CD4-positive, alpha-beta T cell treated with Interleukin-21 for 1 hour (primary cell): ENCODE measurements around the gene HIP1R.
"Not testable (repeated sequence)": the region's sequence is repeated elsewhere in the genome, so short reads cannot be mapped to it uniquely, and the experiment has no call there.

Experiments used
- DNase-seq: peaks from one replicate; pipeline ENCODE4 v3.0.0-alpha.2; 2020

The HIP1R gene

DNA sequence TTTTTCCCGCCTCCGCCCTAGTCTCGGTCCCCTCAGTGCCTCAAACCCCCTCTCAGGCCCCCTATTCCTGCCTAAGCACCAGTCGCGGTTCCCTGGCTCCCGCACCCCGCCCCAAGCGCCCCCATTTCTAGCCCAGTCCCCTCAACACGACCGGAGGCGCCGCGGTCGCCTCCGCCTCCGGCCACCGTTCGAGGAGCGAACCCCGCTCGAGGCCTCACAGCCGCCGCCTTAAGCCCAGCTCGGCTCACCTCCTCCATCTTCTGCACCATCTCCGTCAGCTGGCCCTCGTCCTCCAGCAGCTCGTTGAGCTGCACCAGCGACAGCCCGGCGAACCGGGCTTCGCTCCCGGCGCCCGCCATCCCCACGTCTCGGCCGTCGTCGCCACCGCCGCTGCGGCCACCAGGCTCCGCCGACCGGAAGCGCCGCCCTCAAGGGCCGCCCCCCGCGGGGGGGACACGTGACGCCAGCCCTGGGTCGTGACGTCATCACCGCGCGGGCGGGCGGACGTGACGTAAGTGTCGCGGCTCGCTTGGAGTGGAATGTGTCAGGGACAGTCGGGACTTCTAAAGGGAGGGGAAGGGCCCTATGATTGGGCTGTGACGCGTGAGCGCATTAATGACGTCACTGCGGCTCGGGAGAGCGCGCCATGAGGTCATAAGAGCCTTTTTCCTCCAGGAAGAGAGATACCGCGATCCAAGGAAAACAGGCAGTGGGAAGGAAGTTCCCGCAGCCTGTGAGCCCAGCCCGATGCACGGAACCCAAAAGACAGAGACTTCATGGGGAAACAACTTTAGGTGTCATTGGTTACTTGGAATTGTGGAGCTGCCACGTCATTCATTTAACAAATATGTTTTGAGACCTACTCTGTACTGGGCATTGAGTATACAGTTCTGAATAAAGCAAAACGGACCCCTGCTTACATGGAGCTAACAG lies 60.7 kb downstream of the HIP1R start, which contains the start of gene VPS37B:
Gene VPS37B, minus strand, starts transcription at position 421 of the 933 bp plus-strand sequence. Its CDS starts 62 bp downstream, at position 359.
- peak; percentile 92 for DNase-seq

DNA sequence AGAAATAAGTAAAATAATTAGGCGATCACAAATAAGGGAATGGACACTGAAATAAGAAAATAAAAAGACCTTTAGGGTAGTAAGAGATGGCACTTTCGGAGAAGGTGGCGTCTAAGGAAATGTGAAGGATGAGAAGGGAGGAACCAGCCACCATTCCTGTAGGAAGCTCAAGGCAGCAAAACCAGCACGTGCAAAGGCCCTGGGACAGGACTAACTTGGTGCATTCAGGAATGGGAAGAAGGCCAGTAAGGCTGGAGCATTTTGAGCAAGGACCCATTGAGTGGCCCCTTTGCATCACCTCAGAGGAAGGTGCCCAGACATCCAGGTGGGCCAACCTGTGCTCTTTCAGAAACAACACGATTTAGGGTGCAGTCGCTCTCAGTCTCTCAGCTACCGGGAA lies 61.4 kb downstream of the HIP1R start:
- no peak for DNase-seq

DNA sequence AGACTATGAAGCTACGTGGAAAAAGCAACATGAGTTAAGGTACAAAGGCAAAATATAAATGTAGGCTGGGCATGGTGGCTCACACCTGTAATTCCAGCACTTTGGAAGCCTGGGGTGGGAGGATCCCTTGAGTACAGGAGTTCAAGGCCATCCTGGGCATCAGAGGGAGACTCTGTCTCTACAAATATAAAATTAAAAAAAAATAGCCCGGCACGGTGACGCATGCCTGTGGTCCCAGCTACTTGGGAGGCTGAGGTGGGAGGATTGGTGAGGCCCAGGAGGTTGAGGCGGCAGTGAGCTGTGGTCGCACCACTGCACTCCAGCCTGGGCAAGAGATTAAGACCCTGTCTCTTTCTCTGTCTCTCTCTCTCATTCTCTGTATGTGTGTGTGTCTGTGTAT lies 64.6 kb downstream of the HIP1R start:
- DNase-seq: no peak

DNA sequence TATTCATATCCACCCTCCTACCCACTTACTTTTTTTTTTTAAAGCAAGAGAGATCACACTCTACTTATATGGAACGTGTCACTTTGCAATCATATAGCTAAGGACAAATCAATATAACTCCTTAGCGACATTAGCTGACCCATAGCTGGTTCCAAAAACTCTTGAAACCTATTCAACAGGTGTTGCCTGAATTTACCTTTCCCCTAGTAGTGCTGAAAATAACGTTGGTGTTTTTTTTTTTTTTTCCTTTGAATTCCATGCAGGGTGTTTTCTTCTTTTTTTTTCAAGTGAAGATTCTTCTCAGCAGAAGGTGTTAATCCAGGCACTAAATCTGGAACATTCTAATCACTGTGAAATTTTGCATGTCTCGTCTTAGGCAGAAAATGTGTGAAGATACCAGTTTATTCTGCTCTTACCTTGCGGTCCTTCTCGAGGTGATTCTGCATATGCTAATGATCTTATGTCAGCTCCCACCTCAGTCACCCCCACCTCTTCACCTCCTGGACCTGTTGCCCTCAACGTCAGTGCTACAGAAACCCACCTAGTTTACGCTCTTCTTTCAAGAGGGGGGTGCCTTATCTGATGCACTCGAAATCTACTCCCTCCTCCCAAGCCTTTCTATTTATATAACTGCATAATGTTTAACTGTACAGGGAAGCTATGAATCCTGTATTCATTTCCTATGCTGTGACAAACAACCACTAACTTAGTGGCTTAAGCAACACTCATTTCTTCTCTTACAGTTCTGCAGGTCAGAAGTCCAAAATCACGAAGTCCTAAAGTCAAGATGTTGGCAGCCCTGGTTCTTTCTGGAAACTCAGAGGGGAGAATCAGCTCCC lies 67.8 kb downstream of the HIP1R start:
- no peak for DNase-seq

DNA sequence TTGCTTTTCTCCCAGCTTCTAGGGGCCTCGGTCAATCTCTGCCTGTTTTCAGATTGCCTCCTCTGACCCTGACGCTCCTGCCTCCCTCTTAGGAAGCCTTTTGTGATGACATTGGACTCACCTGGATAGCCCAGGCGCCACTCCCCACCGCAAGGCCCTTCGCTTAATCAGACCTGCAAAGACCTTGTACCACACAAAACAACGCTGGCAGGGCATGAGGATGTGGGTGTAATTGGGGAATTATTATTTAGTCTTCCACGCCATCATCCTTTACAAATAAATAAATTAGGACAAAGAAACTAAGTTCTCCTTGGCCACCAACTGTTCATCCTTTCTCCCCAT lies 68.4 kb downstream of the HIP1R start:
- no peak for DNase-seq

DNA sequence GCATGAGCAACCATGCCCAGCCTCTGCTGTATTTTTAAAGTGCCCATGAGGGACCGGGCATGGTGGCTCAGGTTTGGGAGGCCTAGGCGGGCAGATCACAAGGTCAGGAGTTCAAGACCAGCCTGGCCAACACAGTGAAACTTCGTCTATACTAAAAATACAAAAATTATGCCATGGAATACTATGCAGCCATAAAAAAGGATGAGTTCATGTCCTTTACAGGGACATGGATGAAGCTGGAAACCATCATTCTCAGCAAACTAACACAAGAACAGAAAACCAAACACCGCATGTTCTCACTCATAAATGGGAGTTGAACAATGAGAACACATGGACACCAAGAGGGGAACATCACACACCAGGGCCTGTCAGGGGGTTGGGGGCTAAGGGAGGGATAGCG lies 70.0 kb downstream of the HIP1R start:
- not testable (repeated sequence) for DNase-seq

DNA sequence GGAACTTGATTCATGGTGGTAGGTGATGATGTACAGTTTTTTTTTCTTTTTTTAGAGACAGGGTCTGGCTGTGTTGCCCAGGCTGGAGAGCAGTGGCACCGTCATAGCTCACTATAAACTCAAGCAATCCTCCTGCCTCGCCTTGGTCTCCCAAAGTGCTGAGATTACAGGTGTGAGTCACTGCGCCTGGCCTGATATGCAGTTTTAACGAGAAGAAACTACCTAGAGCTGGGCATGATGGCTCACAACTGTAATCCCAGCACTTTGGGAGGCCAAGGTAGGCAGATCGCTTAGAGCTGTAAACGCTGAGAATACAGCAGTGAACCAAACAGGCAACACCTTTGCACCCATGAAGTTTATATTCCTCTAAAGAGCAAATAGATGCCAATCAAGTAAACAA lies 73.7 kb downstream of the HIP1R start:
- no peak for DNase-seq

DNA sequence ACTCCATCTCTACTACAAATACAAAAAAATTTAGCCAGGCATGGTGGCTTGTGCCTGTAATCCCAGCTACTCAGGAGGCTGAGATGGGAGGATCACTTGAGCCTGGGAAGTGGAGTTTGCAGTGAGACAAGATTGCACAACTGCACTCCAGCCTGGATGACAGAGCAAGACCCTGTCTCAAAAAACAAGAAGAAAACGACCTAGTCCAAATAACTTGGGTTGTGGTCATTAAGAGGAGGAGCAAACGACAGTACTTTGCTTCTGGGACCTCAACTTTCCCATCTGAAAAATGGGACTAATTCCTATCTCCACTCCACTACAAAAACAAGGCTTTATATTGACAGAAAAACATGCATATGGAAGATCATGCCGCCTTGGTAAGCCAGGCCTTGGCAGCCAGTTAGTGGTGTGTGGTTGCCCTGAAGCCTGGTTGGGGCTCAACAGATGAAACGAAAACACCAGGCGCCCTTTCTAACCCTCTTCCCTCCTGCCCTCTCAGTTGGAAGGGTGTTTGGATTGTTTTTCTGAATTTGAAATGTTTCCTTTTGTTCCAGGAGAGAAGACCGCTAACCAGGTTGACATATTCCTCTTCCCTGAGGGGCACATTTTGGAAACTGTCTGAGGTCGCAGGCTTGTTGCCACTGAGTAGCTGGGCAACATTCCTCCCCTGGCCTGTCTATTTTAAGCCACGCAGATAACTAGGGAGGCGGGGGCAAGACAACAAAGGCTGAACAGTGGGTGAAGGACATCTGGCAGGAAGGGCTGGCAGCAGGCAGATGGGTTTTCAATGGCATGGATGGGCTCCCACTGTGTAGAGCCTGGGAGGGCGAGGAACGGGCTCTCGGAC lies 74.4 kb downstream of the HIP1R start:
- DNase-seq: no peak
